HUDEP-2 (cell line): ENCODE measurements around the gene MACC1.

Source experiments
- DNase-seq, 76 experiments: peaks; one replicate each; lab custom pipeline; 2025; ENCODE audit not compliant: unreplicated experiment in 76 of 76; lab: John Stamatoyannopoulos, UW

The MACC1 gene

DNA sequence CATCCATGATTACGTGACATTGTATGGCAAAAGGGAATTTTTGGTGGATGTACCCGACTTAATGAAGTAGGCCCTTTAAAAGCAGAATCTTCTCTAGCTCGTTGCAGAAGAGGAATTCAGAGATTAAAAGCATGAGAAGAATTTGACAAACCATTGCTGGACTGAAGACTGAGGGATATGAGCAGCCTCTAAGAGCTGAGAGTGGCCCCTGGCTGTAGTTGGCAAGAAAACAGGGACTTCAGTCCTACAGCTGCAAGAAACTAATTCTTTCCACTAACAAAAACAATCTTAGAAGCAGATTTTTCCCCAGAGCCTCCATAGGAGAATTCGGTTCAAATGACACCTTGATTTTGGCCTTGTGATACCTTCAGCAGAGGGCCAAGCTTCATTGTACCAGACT is 34.1 kb downstream of the MACC1 start:
- DNase-seq: no peak

DNA sequence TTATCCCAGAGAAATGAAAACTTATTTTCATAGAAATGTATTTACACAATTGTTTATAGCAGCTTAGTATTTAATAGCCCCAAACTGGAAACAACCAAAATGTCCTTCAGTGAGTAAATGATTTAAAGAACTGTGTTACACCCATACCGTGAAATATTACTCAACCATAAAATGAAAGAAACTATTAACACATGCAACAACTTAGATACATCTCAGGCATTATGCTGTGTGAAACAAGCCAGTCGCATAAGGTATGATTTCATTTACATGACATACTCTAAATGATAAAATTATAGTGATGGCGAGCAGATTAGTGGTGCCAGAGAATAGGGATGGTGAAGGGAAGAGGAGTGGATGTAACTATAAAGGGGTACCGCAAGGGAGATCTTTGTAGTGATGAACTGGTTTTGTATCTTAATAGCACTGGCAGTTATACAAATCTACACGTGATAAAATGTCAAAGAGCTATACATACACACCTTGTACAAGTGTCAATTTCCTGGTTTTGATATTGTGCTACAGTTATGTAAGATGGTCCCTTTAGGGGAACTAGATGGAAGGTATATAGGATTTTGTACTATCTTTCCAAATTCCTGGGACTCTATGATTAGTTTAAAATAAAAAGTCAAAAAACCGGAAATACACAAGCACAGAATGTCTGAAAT is 40.5 kb downstream of the MACC1 start:
- no peak for DNase-seq

DNA sequence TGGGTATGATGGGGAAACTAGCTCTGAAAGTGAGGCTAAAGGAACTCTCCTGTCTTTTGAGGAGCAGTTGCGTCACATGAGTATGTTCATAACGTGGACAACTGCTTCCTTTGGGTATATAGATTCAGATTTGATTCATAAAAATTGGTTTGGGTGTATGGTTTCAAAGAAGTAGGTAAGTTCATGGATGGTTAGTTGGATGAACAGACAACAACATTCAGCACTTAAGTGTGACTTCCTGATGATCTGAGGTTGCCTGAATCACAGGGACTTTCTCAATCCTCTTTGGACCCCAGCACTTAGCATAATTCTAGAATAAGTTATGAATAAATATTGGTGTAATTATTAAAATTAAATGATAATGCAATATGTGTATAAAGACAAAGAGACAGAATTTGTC is 43.4 kb downstream of the MACC1 start:
- no peak for DNase-seq

DNA sequence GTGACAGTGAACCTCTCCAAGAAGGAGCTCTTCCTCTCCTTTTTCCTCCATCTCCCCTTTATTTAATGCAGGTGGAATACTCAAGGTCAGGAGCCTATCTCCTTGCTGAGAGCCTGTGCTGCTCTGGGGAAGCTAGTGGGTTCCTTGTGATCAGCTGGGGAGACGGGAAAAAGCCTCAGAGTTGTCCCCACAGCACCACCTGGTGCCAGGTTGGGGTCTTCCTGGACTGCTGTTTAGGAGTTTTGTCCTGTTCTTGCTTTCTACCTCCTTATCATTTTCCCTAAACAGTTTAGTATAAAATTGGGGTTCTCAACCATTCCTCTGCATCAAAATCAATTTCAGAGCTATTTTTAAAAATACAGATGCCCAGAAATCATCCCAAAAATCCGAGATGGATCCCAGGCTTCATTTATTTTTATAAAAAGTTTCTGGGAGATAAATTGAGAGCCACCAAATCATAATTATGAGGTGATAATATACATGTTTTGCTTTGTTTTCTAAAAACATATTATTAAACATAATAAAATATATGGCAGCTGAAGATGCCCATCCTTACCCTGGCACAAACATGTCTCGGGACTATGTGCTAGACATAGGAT is 44.3 kb downstream of the MACC1 start:
- DNase-seq: peak in 35 of 76 experiments; percentile 1 to 40 (median 14)

DNA sequence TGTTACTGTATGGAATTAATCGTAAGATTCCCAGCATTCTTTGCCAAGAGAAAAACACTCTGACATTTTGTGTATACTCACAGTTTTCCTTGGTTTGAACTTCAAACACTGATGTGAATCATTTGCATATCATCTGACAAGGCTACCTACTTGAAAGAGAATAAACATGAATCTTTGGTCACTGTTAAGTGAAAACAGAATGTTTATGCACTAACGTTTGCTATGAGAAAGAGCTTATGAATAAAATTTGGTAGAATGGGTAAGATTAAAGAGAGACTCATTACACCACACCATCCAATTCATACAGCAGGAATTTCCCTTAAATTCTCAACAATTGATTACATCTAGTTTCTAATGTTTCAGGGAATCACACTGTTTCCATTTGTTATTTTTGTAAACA is 46.6 kb downstream of the MACC1 start:
- DNase-seq: no peak

GRCh38 chr7:20165146-20165510 is 52.1 kb downstream of the MACC1 start:
- no peak for DNase-seq

- DNase-seq: no peak
Measured at GRCh38 chr7:20164425-20165145, 52.6 kb downstream of the MACC1 start.

GRCh38 chr7:20162665-20163064 is 54.5 kb downstream of the MACC1 start:
- no peak for DNase-seq

- DNase-seq: no peak
Measured at GRCh38 chr7:20159226-20159747, 57.9 kb downstream of the MACC1 start.

GRCh38 chr7:20158684-20159083 is 58.5 kb downstream of the MACC1 start:
- no peak for DNase-seq

DNA sequence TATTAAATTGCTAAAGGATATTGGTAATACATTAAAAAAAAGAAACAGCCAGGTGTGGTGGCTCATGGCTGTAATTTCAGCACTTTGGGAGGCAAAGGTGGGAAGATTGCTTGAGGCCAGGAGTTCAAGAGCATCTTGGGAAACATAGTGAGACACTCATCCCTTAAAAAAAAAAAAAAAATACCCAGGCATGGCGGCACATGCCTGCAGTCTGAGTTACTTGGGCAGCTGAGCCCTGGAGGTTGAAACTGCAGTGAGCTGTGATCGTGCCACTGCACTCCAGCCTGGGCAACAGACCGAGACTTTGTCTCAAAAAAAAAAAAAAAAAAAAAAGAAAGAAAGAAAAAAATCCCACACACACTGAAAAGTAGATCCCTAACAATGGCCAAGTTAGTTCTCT is 59.7 kb downstream of the MACC1 start:
- no peak for DNase-seq

DNA sequence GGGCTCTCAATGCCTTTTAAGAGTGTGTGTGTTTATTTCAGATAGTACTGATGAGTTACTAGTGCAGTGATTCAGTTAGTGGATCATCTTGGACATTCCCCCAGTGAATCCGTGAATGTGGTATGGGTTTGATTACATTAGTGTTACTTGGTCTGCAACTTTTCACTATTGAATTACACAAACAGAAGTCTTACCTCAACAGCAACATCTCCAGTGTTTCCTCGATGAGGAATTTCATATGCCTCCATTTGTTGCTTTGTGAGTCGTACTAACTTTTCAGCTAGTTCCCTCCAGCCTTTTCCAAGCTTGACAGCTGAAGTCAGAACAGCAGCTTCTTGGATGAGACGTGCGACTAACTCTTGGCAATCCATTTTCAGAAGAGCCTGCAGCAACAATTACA is 63.2 kb downstream of the MACC1 start:
- DNase-seq: no peak

- DNase-seq: no peak
Measured at GRCh38 chr7:20153567-20153966, 63.6 kb downstream of the MACC1 start.

- no peak for DNase-seq
Measured at GRCh38 chr7:20152511-20152910, 64.7 kb downstream of the MACC1 start.

- DNase-seq: no peak
Measured at GRCh38 chr7:20151708-20152456, 65.3 kb downstream of the MACC1 start.

DNA sequence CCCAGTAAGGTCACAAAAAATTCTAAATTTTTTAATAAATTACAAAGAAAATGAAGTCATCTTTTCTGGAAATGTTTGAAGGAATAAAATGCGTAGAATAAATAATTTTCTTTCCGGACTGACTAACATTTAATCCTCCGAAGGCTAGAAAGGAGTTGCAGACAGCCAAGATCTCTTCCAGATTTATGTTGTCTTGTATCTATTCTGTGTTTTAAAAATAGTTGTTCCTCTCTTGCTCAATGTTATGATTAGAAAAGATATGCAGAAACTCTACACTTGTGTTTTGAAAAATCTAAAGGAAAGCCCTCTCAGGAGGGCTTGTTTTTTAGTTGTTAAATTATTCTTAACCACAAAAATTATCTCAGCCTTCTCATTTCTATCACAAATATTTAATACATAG is 70.7 kb downstream of the MACC1 start:
- DNase-seq: no peak

GRCh38 chr7:20144801-20145200 is 72.4 kb downstream of the MACC1 start:
- DNase-seq: no peak

DNA sequence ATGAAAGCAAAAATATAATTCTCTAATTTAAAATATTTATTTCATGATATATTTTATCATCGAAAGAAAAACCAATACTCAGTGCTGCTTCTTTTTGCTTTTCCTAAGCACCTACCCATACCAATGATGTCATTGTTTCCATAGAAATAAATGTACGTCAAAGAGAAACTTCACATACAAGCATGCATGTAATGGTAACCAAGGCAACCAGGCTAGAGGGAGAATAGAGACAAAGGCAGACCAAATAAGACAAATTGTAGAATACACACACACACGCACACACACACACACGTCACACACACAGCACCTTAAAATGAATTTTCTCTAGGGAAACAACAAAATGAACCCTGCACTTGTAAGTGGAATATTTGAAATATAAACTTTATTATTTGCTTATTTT is 75.5 kb downstream of the MACC1 start:
- no peak for DNase-seq

DNA sequence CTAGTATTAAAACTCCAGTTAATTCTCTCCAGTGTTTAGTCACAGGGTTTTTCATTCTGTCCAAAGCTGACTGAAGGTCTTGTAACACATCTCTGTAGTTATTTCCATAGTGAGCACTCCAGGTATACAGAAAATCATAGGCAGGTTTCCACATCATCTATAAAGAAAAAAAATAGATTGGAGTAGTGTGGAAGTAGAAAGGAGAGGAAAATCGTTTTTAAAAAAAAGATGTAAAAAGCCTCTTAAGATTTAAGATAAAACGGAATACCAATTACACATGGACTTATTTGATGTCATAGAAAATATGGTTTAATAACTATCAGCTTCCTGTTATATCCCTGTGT is 76.2 kb downstream of the MACC1 start:
- DNase-seq: no peak

GRCh38 chr7:20140291-20141001 is 76.7 kb downstream of the MACC1 start:
- no peak for DNase-seq

DNA sequence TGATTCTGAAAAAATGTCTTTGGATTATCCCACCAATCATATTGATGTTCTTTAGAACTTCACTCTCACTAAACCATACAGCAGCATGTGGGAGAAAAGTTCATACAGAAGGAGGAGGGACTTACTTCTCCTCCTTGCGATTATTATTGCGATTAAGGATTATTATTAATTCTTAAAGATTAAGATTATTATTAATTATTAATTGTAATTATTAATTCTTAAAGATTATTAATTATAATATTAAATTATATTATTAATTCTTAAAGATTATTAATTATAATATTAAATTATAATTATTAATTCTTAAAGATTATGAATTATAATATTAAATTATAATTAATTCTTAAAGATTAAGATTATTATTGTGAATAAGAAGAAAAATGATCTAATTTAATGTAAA is 80.5 kb downstream of the MACC1 start:
- DNase-seq: no peak
